Lower leg skin (tissue), 3 donors: ENCODE results near the gene PTGDR.

Experiments used
- POLR2A ChIP-seq, 2 donors: fragments of 450-650 bp; IDR thresholded peaks; one replicate each; pipeline ENCODE4 v1.6.1; 2016 to 2017; ENCODE audit warnings: antibody characterized with exemption in 2 of 2, mild to moderate bottlenecking in 1 of 2, moderate library complexity in 1 of 2
- TF ChIP-seq, protein P1 (sequence below), 3 donors: fragments of 450-650 bp; IDR thresholded peaks; one replicate each; pipeline ENCODE4 v1.5.1; 2016; ENCODE audit warnings: antibody characterized with exemption in 3 of 3, mild to moderate bottlenecking in 3 of 3, moderate library complexity in 2 of 3

DNA sequence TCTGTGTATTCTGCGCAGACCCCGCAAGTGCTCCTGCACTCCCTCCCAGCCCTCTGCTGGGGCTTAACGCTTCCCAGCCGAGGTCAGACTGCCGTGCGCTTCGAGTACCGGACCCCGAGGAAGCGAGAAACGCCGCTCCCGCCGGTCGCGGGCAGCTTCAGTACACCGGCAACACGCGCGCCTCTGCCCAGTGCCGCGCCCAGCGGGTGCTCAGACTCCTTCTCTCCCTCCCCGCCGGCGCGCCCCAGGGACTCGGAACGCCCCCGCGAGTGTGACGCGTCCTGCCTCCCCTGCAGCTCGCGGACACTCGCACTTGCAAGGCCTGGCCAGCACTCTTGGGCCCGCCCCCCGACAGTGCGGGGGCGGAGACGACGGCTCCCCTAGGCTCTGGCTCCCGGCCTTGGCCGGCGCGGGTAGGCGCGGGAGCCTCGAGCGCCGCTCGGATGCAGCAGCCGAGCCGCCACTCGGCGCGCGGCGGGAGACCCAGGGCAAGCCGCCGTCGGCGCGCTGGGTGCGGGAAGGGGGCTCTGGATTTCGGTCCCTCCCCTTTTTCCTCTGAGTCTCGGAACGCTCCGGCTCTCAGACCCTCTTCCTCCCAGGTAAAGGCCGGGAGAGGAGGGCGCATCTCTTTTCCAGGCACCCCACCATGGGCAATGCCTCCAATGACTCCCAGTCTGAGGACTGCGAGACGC is 46.6 kb downstream of the PTGDR start, which contains the start of gene PTGER2:
- TF ChIP-seq, protein P1, sequence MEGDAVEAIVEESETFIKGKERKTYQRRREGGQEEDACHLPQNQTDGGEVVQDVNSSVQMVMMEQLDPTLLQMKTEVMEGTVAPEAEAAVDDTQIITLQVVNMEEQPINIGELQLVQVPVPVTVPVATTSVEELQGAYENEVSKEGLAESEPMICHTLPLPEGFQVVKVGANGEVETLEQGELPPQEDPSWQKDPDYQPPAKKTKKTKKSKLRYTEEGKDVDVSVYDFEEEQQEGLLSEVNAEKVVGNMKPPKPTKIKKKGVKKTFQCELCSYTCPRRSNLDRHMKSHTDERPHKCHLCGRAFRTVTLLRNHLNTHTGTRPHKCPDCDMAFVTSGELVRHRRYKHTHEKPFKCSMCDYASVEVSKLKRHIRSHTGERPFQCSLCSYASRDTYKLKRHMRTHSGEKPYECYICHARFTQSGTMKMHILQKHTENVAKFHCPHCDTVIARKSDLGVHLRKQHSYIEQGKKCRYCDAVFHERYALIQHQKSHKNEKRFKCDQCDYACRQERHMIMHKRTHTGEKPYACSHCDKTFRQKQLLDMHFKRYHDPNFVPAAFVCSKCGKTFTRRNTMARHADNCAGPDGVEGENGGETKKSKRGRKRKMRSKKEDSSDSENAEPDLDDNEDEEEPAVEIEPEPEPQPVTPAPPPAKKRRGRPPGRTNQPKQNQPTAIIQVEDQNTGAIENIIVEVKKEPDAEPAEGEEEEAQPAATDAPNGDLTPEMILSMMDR (IDR thresholded peaks at IDR 0.05): no peak
- TF ChIP-seq POLR2A (IDR thresholded peaks at IDR 0.05): no peak
